Upper lobe of left lung (tissue), 6 donors: Measurements from ENCODE around the gene OR6K3. TPM values are rescaled to one million over a fixed set of nuclear protein-coding genes. Genes with fewer than 3 reads are reported as not detected.
"Not testable (repeated sequence)": the region's sequence is repeated elsewhere in the genome, so short reads cannot be mapped to it uniquely, and the experiment has no call there.

Experiments
- ATAC-seq, 2 donors: fragments of 200-7000 bp; cut with Tn5 transposase; one replicate each; pipeline ENCODE4 v1.9.1; 2022; ENCODE audit warnings: mild to moderate bottlenecking in 2 of 2, moderate library complexity in 2 of 2; ENCODE audit not compliant: low FRiP score in 2 of 2
- DNase-seq, 2 donors: peaks; one replicate each; pipeline ENCODE4 v3.0.0-alpha.2; 2019 to 2020
- H3K27ac ChIP-seq, 4 donors: fragments of 200-600 bp; sonication (generic); one replicate each; pipeline ENCODE4 v1.5.1; 2016 to 2019
- H3K27me3 ChIP-seq, 4 donors: fragments of 200-600 bp; sonication (generic); one replicate each; pipeline ENCODE4 v1.5.1; 2017 to 2019
- H3K36me3 ChIP-seq, 4 donors: fragments of 200-600 bp; sonication (generic); one replicate each; pipeline ENCODE4 v1.5.1; 2016 to 2019
- H3K4me1 ChIP-seq, 4 donors: fragments of 200-600 bp; sonication (generic); one replicate each; pipeline ENCODE4 v1.5.1; 2018 to 2019
- H3K4me3 ChIP-seq, 4 donors: fragments of 200-600 bp; sonication (generic); one replicate each; pipeline ENCODE4 v1.5.1; 2017 to 2019; ENCODE audit warnings: mild to moderate bottlenecking in 2 of 4, moderate library complexity in 1 of 4
- H3K9me3 ChIP-seq, 4 donors: fragments of 200-600 bp; sonication (generic); one replicate each; pipeline ENCODE4 v1.5.1; 2018 to 2019
- EP300 ChIP-seq, 4 donors: sonication (generic); formaldehyde crosslinking; IDR thresholded peaks; one replicate each; pipeline ENCODE4 v1.5.1; 2017; ENCODE audit warnings: antibody characterized with exemption in 4 of 4, control low read depth in 2 of 4
- POLR2A ChIP-seq, 4 donors: fragments of 450-650 bp; IDR thresholded peaks; one replicate each; pipeline ENCODE4 v1.5.1; 2016 to 2017; ENCODE audit warnings: antibody characterized with exemption in 4 of 4, mild to moderate bottlenecking in 2 of 4
- POLR2AphosphoS5 ChIP-seq, 2 donors: sonication (generic); formaldehyde crosslinking; IDR thresholded peaks; one replicate each; pipeline ENCODE4 v1.5.1; 2017; ENCODE audit warnings: antibody characterized with exemption in 2 of 2
- WGBS, 2 donors: methylation state at CpG; one replicate each; pipeline ENCODE4 v1.1.5; 2017 to 2018; 5-methylcytosine and 5-hydroxymethylcytosine counted together
- total RNA-seq, 6 donors: library from RNA; depleted of rRNA in 4 of 6; stranded (reverse); fragments of >200 nt in 4 of 6; gene quantifications; one replicate each; pipeline versions ENCODE4 v1.1.0 to v1.2.1, GENCODE V29; 2016 to 2021
- TF ChIP-seq, protein P1 (sequence below), 6 experiments: fragments of 450-650 bp in 4 of 6; fragments of 200-600 bp in 2 of 6; sonication (generic) in 2 of 6; IDR thresholded peaks; one replicate each; pipeline ENCODE4 v1.5.1; 2016 to 2019; ENCODE audit warnings: antibody characterized with exemption in 6 of 6
- donor health status: DM: no; HTN: no; CAD: no; lungs with moderate emphysema.
- donor health status: DM: no; HTN: yes; CAD: no; lungs with severe emphysema.

The OR6K3 gene
- total RNA-seq, 6 donors from 2014 or later: 0.23 to 2.1 (median 0.81) TPM; not detected in 3

DNA sequence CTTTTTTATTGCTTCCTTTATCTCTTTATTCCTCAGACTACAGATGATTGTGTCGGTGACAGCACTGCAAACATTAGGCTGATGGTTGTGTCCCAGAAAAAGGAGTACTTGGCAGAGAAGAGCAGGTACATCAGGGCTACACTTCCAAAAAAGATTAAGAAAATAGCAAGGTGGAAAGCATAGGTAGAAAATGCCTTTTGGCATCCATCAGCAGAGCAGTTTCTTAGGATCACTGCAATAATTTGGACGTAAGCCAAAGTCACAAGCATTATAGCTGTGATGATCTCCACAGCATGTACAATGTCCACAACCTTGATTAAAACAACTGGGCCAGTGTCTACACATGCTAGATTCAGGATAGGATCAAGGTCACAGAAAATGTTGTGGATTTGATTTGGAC lies 25.9 kb downstream of the OR6K3 start:
- H3K36me3 ChIP-seq: no peaks in the 10 kb centered on the region
- no peaks in the 10 kb centered on the region for H3K9me3 ChIP-seq
- no peaks in the 10 kb centered on the region for H3K27me3 ChIP-seq
- no peaks in the 10 kb centered on the region for H3K4me1 ChIP-seq
- no peak for ATAC-seq
- TF ChIP-seq POLR2AphosphoS5 (IDR thresholded peaks at IDR 0.05) (no peak), POLR2A (IDR thresholded peaks at IDR 0.05) (no peak), EP300 (IDR thresholded peaks at IDR 0.05) (no peak)
- TF ChIP-seq, protein P1, sequence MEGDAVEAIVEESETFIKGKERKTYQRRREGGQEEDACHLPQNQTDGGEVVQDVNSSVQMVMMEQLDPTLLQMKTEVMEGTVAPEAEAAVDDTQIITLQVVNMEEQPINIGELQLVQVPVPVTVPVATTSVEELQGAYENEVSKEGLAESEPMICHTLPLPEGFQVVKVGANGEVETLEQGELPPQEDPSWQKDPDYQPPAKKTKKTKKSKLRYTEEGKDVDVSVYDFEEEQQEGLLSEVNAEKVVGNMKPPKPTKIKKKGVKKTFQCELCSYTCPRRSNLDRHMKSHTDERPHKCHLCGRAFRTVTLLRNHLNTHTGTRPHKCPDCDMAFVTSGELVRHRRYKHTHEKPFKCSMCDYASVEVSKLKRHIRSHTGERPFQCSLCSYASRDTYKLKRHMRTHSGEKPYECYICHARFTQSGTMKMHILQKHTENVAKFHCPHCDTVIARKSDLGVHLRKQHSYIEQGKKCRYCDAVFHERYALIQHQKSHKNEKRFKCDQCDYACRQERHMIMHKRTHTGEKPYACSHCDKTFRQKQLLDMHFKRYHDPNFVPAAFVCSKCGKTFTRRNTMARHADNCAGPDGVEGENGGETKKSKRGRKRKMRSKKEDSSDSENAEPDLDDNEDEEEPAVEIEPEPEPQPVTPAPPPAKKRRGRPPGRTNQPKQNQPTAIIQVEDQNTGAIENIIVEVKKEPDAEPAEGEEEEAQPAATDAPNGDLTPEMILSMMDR (IDR thresholded peaks at IDR 0.05): no peak
- H3K4me3 ChIP-seq: no peak overlapping the region
- no peak overlapping the region for H3K27ac ChIP-seq
- no peak for DNase-seq
- WGBS, 2 donors: 77 to 79% methylated on average over 2 of the region's 2 CpGs

DNA sequence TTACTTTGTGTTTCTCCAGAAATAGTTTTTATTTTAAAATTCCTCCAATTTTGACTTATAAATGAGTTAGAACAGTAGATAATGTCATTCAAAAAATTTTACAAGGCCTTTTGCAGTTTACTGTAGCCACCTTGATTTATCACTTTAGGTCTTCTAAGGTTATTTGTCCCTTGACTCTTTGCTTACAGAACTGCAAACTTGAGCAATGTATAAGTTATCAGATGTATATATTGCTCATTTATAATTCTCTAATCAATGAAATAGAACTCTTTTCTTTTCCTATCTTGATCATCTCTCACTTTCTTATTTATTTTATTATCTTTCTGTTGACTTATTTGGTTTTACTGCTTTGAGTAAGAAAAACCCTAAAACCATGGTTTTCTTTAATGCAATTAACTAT lies 28.2 kb downstream of the OR6K3 start:
- no peaks in the 10 kb centered on the region for H3K36me3 ChIP-seq
- no peaks in the 10 kb centered on the region for H3K9me3 ChIP-seq
- H3K4me3 ChIP-seq: no peak overlapping the region
- DNase-seq (no peak), ATAC-seq (no peak)
- H3K27me3 ChIP-seq: no peaks in the 10 kb centered on the region
- H3K27ac ChIP-seq: no peak overlapping the region
- TF ChIP-seq POLR2AphosphoS5 (IDR thresholded peaks at IDR 0.05) (no peak), POLR2A (IDR thresholded peaks at IDR 0.05) (no peak), EP300 (IDR thresholded peaks at IDR 0.05) (no peak)
- TF ChIP-seq, protein P1 (IDR thresholded peaks at IDR 0.05): no peak
- H3K4me1 ChIP-seq: no peaks in the 10 kb centered on the region

DNA sequence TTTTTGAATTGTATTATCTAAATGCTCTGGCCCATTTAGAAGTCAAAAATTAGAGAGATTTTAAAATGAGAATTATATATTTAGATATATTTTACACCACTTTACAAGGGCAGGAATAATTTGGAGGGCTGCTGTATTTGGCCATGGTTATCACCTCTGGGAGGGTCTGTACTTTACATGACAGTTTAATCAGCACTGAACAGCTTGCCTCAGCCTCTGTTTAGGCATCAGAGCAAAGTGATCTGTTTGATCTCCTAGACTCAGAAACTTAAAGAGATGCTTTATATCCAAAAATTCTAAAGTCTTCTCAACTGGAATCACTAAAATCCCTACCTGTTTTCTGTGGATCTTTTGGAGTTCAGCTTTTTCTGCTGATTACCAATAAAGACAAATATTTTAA lies 28.6 kb downstream of the OR6K3 start:
- TF ChIP-seq POLR2A (IDR thresholded peaks at IDR 0.05) (no peak), POLR2AphosphoS5 (IDR thresholded peaks at IDR 0.05) (no peak), EP300 (IDR thresholded peaks at IDR 0.05) (no peak)
- TF ChIP-seq, protein P1 (IDR thresholded peaks at IDR 0.05): no peak
- Histone ChIP-seq H3K27ac (no peak overlapping the region), H3K9me3 (no peaks in the 10 kb centered on the region), H3K4me3 (no peak overlapping the region), H3K36me3 (no peaks in the 10 kb centered on the region), H3K4me1 (no peaks in the 10 kb centered on the region), H3K27me3 (no peaks in the 10 kb centered on the region)
- no peak for DNase-seq
- no peak for ATAC-seq

DNA sequence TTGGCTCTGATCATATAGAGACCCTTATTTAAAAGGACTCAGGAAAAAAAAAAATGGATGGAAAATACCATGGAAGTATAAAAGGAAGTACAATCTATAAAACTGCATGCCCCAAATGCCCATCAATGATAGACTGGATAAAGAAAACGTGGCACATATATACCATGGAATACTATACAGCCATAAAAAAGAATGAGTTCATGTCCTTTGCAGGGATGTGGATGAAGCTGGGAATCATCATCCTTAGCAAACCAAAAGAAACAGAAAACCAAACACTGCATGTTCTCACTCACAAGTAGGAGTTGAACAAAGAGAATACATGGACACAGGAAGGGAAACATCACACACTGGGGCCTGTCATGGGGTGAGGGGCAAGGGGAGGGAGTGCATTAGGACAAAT lies 29.4 kb downstream of the OR6K3 start:
- H3K27ac ChIP-seq: not testable (repeated sequence)

DNA sequence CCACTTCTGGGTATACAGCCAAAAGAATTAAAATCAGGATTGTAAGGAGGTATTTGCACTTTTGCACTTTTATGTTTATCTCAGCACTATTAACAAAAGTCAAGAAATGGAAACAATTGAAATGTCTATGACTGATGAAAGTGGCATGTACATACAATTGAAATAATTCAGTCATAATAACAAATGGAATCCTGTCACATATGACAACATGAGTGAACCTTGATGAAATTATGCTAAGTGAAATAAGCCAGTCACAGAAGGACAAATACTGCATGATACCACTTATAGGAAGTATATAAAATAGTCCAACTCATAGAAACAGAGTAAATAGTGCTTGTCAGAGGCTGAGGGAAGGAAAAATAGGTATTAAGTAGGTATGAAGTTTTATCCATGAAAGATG lies 30.6 kb downstream of the OR6K3 start:
- no peak for TF ChIP-seq EP300 (IDR thresholded peaks at IDR 0.05)
- no peak for TF ChIP-seq POLR2AphosphoS5 (IDR thresholded peaks at IDR 0.05)
- no peak for TF ChIP-seq POLR2A (IDR thresholded peaks at IDR 0.05)
- TF ChIP-seq, protein P1 (IDR thresholded peaks at IDR 0.05): no peak
- Histone ChIP-seq H3K36me3 (no peaks in the 10 kb centered on the region), H3K4me1 (no peaks in the 10 kb centered on the region), H3K27me3 (no peaks in the 10 kb centered on the region), H3K4me3 (no peak overlapping the region), H3K9me3 (no peaks in the 10 kb centered on the region), H3K27ac (no peak overlapping the region)
- ATAC-seq: no peak
- DNase-seq: no peak

More for the DNA sequence above, 29.4 kb downstream of the OR6K3 start:
- not testable (repeated sequence) for H3K4me1 ChIP-seq, H3K9me3 ChIP-seq, H3K36me3 ChIP-seq, DNase-seq, H3K4me3 ChIP-seq, H3K27me3 ChIP-seq, ATAC-seq
- WGBS, 2 donors: 55 to 64% methylated on average over 1 of the region's 1 CpG
